NCI-H2029 (cell line): ENCODE data around the gene MYH14.
"Not testable (repeated sequence)": the region's sequence is repeated elsewhere in the genome, so short reads cannot be mapped to it uniquely, and the experiment has no call there.

Experiments used
- DNase-seq: peaks from one replicate; lab custom pipeline; 2025; lab: John Stamatoyannopoulos, UW

Gene MYH14

GRCh38 chr19:50226536-50226935, 23.1 kb downstream of the MYH14 start:
- DNase-seq = no peak

DNA sequence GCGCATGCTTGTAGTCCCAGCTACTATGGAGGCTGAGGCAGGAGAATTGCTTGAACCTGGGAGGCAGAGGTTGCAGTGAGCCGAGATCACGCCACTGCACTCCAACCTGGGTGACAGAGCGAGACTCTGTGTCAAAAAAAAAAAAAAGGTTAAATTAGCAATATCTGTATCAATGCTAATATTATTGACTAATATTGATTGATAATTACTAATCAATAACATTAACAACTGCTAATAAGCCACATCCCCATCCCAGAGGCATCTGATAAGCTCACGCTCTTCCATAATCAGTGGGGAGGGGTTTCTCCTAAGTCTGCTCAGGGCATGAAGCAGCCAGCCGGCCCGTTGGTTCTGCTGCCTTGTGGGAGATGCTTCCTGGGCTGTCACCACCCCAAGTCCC, 24.7 kb downstream of the MYH14 start:
- not testable (repeated sequence) for DNase-seq

GRCh38 chr19:50230379-50231351, 27.2 kb downstream of the MYH14 start:
- DNase-seq = no peak

DNA sequence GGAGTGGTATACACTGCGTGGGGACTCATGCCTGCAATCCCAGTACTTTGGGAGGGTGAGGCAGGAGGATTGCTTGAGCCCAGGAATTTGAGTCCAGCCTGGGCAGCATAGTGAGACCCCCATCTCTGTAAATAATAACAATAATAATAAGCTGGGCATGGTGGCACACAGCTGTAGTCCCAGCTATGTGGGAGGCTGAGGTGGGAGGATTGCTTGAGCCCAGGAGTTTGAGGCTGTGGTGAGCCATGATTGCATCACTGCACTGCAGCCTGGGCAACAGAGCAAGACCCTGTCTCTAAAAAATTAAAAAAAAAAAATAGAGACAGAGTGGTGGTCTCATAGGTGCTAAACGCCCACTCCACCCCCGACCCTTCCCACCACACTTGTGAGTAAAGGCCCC, 28.0 kb downstream of the MYH14 start:
- DNase-seq = not testable (repeated sequence)

GRCh38 chr19:50231821-50232220, 28.4 kb downstream of the MYH14 start:
- no peak for DNase-seq

DNA sequence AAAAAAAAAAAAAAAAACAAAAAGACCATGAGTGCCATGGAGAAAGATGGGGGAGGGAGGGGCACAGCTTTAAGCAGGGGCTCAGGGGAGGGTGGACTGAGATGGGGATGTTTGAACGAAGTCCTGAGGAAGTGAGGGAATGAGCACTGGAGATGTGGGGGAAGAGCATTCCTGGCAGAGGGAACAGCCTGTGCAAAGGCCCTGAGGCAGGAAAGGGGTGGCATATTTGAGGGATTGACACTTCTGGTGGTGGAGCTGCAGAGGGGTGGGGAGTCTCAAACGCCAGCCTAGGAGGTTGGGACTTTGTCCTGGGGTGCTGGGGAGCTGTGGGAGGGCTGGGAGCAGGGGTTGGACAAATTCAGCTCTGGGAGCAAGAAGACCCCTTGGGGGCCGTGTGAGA, 29.2 kb downstream of the MYH14 start:
- no peak for DNase-seq

DNA sequence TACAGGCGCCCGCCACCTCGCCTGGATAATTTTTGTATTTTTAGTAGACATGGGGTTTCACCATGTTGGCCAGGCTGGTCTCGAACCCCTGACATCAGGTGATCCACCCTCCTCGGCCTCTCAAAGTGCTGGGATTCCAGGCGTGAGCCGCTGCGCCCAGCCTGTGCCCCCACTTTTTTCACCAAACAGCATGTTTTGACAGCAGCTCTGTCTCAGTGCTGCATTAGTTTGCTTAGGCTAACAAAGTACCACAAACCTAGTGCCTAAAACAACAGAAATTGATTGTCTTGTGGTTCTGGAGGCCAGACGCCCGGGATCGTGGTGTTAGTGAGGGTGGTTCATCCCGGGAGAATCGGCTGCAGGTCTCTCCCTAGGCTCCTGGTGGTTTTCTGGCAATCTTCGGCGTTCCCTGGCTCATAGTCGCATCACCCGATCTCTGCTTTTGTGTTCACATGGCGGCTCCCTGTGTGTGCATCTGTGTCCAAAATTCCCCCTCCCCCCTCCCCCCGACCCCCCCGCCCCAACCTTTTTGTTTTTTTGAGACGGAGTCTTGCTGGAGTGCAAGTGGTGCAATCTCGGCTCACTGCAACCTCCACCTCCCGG, 30.0 kb downstream of the MYH14 start:
- DNase-seq = no peak

GRCh38 chr19:50237493-50237892, 34.1 kb downstream of the MYH14 start:
- DNase-seq = peak; percentile 2

GRCh38 chr19:50238043-50238442, 34.6 kb downstream of the MYH14 start:
- no peak for DNase-seq

- DNase-seq = no peak
Measured at GRCh38 chr19:50239921-50240590, 36.6 kb downstream of the MYH14 start.

DNA sequence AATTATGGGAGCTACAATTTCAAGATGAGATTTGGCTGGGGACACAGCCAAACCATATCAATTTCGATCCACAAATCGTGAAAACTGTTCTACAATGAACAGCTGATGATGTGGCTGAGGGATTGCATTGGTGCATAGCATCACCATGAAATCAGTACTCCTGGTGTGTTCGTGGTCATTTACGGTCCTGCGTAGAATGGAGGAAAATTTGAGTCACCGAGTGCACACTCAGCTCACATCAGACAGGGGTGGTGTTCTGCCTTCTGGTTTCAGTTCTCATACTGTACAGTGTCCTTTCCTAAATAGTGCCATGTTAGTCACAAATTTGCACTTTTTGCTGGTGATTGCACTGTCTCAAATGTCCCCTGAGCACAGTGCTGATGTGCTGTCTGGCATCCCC, 39.2 kb downstream of the MYH14 start:
- DNase-seq = no peak

DNA sequence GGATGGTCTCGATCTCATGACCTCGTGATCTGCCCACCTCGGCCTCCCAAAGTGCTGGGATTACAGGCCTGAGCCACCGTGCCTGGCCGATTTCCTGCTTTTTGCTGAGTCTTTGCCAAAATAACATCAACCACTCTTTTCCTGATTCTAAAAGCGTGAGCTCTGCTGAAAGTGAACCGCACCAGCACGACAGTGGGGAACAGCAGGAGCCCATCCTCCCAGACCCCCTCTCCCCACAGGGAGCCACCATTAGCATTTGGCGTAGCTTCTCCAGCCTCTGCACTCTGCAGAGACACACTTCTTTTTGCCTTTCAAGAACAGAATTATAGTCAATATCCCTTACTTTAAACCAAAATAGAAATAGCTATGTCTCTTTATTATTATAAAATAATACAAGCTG, 41.3 kb downstream of the MYH14 start:
- DNase-seq = no peak

DNA sequence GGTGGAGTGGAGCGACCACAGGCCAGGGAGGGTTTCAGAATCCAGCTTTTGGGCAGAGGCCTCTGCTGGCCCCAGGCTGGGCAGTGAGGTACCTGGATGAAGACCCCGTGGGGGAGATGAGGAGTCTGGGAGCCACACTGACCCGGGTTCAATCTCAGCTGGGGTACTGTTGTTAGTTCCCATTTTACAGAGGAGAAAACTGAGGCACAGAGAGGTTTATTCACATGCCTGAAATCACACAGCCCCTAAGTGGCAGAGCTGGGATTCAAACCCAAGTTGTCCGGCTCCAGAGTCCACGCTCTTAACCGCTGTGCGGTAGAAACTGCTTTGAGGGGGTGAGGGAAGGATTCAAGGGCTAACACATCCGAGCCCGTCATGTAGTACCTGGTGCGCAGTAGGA, 45.0 kb downstream of the MYH14 start:
- no peak for DNase-seq

DNA sequence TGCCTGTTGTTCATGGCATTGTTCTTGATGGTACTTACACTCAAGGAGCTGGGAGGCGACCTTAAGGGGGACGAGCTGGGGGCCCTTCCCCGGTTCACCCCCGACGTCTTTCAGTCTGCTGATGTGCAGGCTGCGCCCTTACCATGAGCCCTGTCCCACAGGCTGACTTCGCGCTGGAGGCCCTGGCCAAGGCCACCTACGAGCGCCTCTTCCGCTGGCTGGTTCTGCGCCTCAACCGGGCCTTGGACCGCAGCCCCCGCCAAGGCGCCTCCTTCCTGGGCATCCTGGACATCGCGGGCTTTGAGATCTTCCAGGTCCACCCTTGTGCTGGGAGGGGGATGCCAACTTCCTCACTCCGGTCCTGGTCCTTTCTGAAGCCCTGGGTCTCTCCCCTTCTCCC, 45.4 kb downstream of the MYH14 start:
- no peak for DNase-seq

- no peak for DNase-seq
Measured at GRCh38 chr19:50249636-50250035, 46.2 kb downstream of the MYH14 start.

- no peak for DNase-seq
Measured at GRCh38 chr19:50250450-50251136, 47.2 kb downstream of the MYH14 start.

GRCh38 chr19:50252111-50252886, 48.9 kb downstream of the MYH14 start:
- no peak for DNase-seq

- DNase-seq = no peak
Measured at GRCh38 chr19:50252887-50253268, 49.5 kb downstream of the MYH14 start.

DNA sequence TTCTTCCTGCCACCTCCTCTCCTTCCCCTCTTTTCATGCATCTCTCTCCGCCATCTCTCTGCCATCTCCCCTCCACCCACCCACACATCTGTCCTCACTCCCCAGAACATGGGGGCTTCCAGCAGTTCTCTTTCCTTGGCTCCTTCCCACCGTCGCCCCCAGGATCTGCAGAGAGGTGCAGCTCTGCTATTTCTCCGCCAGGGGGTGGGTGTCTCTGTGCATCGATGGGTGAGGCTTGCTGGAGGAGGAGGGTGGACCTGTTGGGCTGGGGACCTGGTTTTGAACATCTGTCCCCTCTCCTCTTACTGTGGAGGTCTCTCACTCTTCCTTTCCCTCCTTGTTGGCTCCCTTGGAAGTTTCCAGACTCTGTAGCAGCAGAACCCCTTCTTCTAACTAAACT, 51.7 kb downstream of the MYH14 start:
- DNase-seq = no peak

GRCh38 chr19:50257141-50257540, 53.7 kb downstream of the MYH14 start:
- no peak for DNase-seq

DNA sequence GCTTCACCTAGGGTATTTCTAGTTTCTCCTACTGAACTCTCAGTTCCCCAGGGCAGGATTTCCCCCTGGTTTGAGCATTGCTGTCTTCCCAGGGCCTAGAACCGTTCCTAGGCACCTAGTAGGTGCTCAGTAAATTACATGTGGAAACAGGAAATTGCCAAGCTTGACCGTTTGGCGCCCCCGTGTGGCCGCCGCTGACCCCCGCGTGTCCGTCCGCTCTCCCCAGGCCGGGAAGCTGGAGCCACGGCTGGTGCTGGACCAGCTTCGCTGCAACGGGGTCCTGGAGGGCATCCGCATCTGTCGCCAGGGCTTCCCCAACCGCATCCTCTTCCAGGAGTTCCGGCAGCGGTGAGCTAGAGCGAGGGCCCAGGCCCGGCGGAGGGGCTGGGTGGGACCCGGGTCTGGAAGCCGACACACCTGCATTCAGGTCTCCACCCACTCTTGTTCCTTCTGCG, 55.5 kb downstream of the MYH14 start:
- DNase-seq = no peak
